Body of pancreas (tissue), 4 donors: ENCODE data around the gene MEG3. TPM values are rescaled to one million over a fixed set of nuclear protein-coding genes. Genes with fewer than 3 reads are reported as not detected.

Source experiments
- ATAC-seq: fragments of 150-250 bp; one replicate; pipeline ENCODE4 v1.9.1; 2016
- DNase-seq, 4 donors: peaks; one replicate each; pipeline ENCODE4 v3.0.0-alpha.2; 2019
- H3K27ac ChIP-seq, 4 donors: fragments of 200-600 bp; sonication (generic); 1 replicate in 3 of 4; 2 replicates in 1 of 4; pipeline versions ENCODE4 v1.5.1 to v1.6.1; 2016 to 2019; ENCODE audit warnings: mild to moderate bottlenecking in 1 of 4, mixed read lengths in 1 of 4, moderate library complexity in 1 of 4
- H3K27me3 ChIP-seq, 2 donors: fragments of 200-600 bp; sonication (generic); one replicate each; pipeline ENCODE4 v1.6.0; 2016; ENCODE audit warnings: mild to moderate bottlenecking in 1 of 2
- H3K36me3 ChIP-seq, 2 donors: fragments of 200-600 bp; sonication (generic); replicated peaks in 1 of 2; 2 replicates each; pipeline ENCODE4 v1.5.1; 2016; ENCODE audit warnings: low read depth in 2 of 2; ENCODE audit not compliant: insufficient read depth in 1 of 2
- H3K4me1 ChIP-seq: fragments of 200-600 bp; sonication (generic); one replicate; pipeline ENCODE4 v1.6.0; 2016
- H3K4me3 ChIP-seq, 2 donors: fragments of 200-600 bp; sonication (generic); 1 replicate in 1 of 2; 2 replicates in 1 of 2; pipeline ENCODE4 v1.5.1; 2016 to 2019
- H3K9me3 ChIP-seq, 3 donors: fragments of 200-600 bp; sonication (generic); 1 replicate in 2 of 3; 2 replicates in 1 of 3; pipeline ENCODE4 v1.5.1; 2016
- CTCF ChIP-seq, 7 experiments: fragments of 450-650 bp in 4 of 7; fragments of 200-600 bp in 3 of 7; sonication (generic) in 3 of 7; IDR thresholded peaks; one replicate each; pipeline ENCODE4 v1.5.1; 2016 to 2019; ENCODE audit warnings: antibody characterized with exemption in 7 of 7
- POLR2A ChIP-seq, 3 donors: fragments of 450-650 bp; IDR thresholded peaks; one replicate each; pipeline ENCODE4 v1.6.1; 2016; ENCODE audit warnings: antibody characterized with exemption in 3 of 3, mild to moderate bottlenecking in 2 of 3
- WGBS, 2 donors: methylation state at CpG; one replicate each; pipeline ENCODE4 v1.1.5; 2017; 5-methylcytosine and 5-hydroxymethylcytosine counted together
- intact Hi-C: fragments of 100-400 bp; cut with DNase I; formaldehyde crosslinking; loops from one replicate; pipeline ENCODE4 v1.15.1; 2023
- total RNA-seq, 2 donors: library from RNA; depleted of rRNA; stranded (reverse); fragments of >200 nt; gene quantifications; one replicate each; pipeline ENCODE4 v1.1.0, GENCODE V29; 2016

MEG3 gene
- total RNA-seq, 2 donors from 2014 or later, result 150 to 537 TPM

GRCh38 chr14:100880271-100881101, 54.6 kb downstream of the MEG3 start:
- DNase-seq (no peak), ATAC-seq (no peak)
- no peak overlapping the region for H3K27ac ChIP-seq
- intact Hi-C loops, result no loop called here
- no peaks in the 10 kb centered on the region for H3K9me3 ChIP-seq
- no peaks in the 10 kb centered on the region for H3K4me1 ChIP-seq
- 80 to 86% methylated on average over 23 to 34 of the region's 34 CpGs for WGBS, 2 donors
- H3K27me3 ChIP-seq, result no peaks in the 10 kb centered on the region
- H3K36me3 ChIP-seq, result no peaks in the 10 kb centered on the region
- no peak overlapping the region for H3K4me3 ChIP-seq
- no peak for TF ChIP-seq POLR2A (IDR thresholded peaks at IDR 0.05)

GRCh38 chr14:100881211-100882025, 55.5 kb downstream of the MEG3 start:
- no peaks in the 10 kb centered on the region for H3K4me1 ChIP-seq
- no peak overlapping the region for H3K4me3 ChIP-seq
- H3K27me3 ChIP-seq, result no peaks in the 10 kb centered on the region
- H3K9me3 ChIP-seq, result no peaks in the 10 kb centered on the region
- TF ChIP-seq CTCF (IDR thresholded peaks at IDR 0.05) (no peak), POLR2A (IDR thresholded peaks at IDR 0.05) (no peak)
- no peaks in the 10 kb centered on the region for H3K36me3 ChIP-seq
- ATAC-seq (no peak), DNase-seq (no peak)
- WGBS, 2 donors, result 89 to 93% methylated on average over 32 to 35 of the region's 38 CpGs
- intact Hi-C loops, result no loop called here
- no peak overlapping the region for H3K27ac ChIP-seq

- ATAC-seq (no peak), DNase-seq (no peak)
- H3K4me1 ChIP-seq, result no peaks in the 10 kb centered on the region
- no peaks in the 10 kb centered on the region for H3K9me3 ChIP-seq
- no peak overlapping the region for H3K4me3 ChIP-seq
- H3K27ac ChIP-seq, result no peak overlapping the region
- H3K36me3 ChIP-seq, result no peaks in the 10 kb centered on the region
- intact Hi-C loops, result no loop called here
- 88 to 93% methylated on average over 48 to 49 of the region's 49 CpGs for WGBS, 2 donors
- TF ChIP-seq POLR2A (IDR thresholded peaks at IDR 0.05) (no peak), CTCF (IDR thresholded peaks at IDR 0.05) (no peak)
- H3K27me3 ChIP-seq, result no peaks in the 10 kb centered on the region
These were observed 56.4 kb downstream of the MEG3 start for GRCh38 chr14:100882026-100882967.

GRCh38 chr14:100882991-100883788, 57.3 kb downstream of the MEG3 start:
- Histone ChIP-seq H3K27me3 (no peaks in the 10 kb centered on the region), H3K4me3 (no peak overlapping the region), H3K4me1 (no peaks in the 10 kb centered on the region), H3K9me3 (no peaks in the 10 kb centered on the region), H3K36me3 (no peaks in the 10 kb centered on the region), H3K27ac (no peak overlapping the region)
- no peak for TF ChIP-seq CTCF (IDR thresholded peaks at IDR 0.05)
- no peak for TF ChIP-seq POLR2A (IDR thresholded peaks at IDR 0.05)
- 91 to 92% methylated on average over 37 to 46 of the region's 46 CpGs for whole genome bisulfite sequencing, 2 donors
- intact Hi-C loops, result no loop called here
- DNase-seq, result no peak
- no peak for ATAC-seq
